GM18505 (cell line): Measurements from ENCODE around the gene NUCB1.
"Not testable (repeated sequence)": the region's sequence is repeated elsewhere in the genome, so short reads cannot be mapped to it uniquely, and the experiment has no call there.

Experiments used
- ATAC-seq: cut with Tn5 transposase; IDR thresholded peaks from one replicate; pipeline ENCODE4 v1.9.1; 2021; ENCODE audit not compliant: unreplicated experiment
- POLR2A ChIP-seq: IDR thresholded peaks from 4 replicates; pipeline ENCODE4 v1.6.1; 2011; ENCODE audit warnings: borderline replicate concordance; ENCODE audit not compliant: insufficient read depth, insufficient read length; ENCODE audit errors: extremely low read depth

NUCB1 gene

DNA sequence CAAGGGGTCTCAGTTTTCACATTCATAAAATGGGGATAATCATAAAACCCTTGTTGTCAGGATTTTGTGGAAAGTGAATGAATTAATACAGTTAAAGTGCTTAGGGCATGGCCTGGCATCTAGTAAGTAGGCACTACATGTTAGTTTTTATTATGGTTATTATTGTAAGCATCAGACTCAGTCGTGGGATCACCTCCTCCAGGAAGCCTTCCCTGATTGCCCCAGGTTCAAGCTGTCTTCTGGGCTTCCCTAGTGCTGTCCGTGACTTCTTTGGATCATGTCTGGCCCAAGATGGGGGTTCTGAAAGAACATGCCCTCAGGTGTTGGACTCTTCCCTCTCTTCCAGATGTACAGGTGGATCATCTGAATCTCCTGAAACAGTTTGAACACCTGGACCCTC, 10.7 kb downstream of the NUCB1 start:
- no peak for ATAC-seq
- no peak for TF ChIP-seq POLR2A

DNA sequence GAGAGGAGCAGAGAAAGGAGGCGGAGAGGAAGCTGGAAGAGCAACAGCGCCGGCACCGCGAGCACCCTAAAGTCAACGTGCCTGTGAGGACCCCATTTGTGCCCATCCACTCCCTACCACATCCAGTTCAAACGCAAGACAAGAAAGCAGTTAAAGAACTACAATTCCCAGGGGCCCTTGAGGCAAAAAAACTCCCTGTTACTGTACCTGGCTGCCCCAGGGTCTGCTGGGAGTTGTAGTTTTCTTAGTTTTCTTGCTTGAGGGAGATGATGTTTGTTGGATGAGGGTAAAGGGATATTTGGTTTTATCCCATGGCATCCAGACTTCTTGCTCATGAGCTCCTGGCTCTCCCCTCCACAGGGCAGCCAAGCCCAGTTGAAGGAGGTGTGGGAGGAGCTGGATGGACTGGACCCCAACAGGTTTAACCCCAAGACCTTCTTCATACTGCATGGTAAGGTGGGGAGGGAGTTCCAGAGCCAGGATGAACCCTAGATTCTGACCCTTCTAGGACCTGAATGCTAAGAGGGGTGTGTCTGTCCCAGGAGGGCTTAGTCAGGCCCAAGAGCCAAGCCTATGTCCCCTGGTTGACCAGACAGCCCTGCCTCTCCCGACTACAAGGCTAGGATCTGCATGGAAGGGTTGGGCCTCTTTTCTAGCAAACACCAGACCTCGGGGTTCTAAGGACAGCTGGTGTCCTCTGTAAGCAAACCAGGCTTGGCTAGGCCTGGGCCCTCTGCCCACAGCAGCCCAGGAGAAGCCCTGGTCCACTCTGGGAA, 13.2 kb downstream of the NUCB1 start:
- no peak for ATAC-seq
- no peak for TF ChIP-seq POLR2A

DNA sequence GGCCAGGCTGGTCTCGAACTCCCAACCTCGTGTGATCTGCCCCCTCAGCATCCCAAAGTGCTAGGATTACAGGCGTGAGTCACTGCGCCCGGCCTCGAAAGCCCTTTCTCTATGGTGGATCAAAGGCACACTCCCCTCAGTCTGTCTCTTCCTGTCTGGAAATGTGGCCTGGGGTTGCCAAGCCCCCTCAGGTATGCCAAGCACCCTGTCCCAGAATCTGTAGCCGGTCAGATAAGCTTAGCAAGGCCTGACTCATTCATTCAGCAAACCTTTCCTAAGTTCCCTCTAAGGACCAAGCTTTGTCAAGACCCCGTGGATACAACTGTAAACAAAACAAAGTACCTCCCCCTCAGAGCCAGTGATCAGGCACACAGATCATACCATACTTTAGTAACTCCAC, 14.1 kb downstream of the NUCB1 start:
- no peak for TF ChIP-seq POLR2A
- ATAC-seq = no peak

DNA sequence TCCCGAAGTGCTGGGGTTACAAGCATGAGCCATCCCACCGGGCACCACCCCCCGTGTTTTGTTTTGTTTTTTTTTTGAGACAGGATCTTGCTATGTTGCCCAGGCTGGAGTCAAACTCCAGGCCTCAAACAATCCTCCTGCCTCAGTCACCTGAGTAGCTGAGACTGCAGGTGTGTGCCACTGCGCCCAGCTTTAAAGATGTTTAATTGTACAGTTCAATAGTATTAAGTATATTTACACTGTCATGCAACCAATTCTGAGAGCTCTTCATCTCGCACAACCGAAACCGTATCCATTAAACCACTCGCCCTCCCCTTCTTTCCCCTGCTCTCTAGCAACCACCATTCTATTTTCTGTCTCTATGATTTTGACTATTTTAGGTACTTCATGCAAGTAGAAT, 15.6 kb downstream of the NUCB1 start:
- no peak for TF ChIP-seq POLR2A
- ATAC-seq = no peak

DNA sequence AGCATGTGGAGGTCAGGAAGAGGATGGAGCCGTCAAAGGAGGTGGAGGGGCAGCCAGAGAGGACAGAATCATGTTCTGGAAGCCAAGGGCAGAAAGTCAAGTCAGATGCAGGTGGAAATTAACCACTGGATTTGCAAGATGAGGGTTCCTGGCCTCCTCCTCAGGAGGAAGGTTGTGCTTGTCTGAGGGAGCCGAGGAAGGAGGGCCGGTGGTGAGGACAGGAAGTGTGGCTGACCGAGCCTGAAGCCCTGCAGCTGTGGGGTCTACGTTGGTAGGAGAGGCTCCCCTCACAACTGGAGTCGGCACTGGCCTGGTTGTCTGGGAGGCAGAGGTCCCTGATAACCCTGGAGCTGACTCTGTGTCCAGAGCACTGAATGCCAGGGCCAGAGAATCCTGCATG, 18.0 kb downstream of the NUCB1 start:
- no peak for ATAC-seq
- no peak for TF ChIP-seq POLR2A

DNA sequence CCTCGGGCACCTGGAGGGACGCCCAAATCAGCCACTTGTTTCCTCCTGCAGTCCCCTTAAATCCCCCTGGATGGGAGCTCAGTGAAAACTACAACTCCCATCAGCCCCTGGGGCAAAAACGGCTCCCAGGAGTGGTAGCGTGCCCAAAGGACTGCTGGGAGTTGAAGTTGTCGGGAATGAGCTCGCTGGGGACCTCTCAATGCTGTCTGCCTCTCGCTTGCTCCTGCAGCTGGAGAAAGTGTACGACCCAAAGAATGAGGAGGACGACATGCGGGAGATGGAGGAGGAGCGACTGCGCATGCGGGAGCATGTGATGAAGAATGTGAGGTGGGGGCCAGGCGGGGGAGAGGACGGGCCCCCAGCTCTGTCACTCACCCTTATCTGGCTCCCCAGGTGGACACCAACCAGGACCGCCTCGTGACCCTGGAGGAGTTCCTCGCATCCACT, 18.7 kb downstream of the NUCB1 start:
- ATAC-seq = no peak
- no peak for TF ChIP-seq POLR2A

DNA sequence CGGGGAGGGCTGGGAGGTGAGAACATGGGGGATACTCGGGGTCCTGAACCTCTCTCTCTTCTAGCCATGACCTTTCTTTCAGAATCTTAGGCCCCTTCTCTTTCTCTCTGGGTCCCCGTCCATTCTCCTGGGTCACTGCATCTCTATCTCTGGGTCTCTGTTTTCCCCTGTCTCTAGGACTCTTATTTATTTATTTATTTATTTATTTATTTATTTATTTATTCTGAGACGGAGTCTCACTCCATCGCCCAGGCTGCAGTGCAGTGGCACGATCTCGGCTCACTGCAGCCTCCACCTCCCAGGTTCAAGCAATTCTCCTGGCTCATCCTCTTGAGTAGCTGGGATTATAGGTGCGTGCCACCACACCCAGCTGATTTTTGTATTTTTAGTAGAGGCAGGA, 19.2 kb downstream of the NUCB1 start:
- not testable (repeated sequence) for ATAC-seq

DNA sequence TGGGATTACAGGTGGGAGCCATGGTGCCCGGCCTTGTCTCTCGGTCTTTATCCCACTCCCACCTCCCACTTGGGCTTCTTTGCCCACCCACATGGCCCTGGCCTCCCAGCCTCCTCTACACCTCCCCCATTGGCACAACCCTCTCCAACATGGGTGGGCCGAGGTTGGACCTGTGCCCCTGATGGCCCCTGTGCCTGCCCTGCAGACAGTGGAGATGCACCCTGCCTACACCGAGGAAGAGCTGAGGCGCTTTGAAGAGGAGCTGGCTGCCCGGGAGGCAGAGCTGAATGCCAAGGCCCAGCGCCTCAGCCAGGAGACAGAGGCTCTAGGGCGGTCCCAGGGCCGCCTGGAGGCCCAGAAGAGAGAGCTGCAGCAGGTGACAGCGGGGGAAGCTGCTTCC, 20.8 kb downstream of the NUCB1 start:
- no peak for ATAC-seq
- no peak for TF ChIP-seq POLR2A

DNA sequence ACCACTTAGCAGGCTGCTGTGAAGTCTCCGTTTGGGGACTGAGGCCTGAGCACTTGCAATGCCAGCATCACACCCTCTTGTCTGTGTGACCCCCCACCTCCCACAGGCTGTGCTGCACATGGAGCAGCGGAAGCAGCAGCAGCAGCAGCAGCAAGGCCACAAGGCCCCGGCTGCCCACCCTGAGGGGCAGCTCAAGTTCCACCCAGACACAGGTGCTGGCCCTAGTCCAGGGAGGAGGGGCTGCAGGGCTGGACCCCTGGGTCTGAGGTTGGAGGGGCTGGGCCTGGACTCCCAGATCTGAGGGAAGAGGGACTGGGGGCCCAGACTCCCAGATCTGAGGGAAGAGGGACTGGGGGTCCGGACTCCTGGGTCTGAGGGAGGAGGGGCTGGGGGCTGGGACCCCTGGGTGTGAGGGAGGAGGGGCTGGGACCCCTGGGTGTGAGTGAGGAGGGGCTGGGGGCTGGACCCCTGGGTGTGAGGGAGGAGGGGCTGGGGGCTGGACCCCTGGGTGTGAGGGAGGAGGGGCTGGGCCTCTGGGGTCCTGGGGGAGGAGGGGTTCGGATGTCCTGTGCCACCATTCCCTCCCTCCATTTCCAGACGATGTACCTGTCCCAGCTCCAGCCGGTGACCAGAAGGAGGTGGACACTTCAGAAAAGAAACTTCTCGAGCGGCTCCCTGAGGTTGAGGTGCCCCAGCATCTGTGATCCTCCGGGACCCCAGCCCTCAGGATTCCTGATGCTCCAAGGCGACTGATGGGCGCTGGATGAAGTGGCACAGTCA, 21.8 kb downstream of the NUCB1 start:
- ATAC-seq = no peak
- TF ChIP-seq POLR2A = no peak

DNA sequence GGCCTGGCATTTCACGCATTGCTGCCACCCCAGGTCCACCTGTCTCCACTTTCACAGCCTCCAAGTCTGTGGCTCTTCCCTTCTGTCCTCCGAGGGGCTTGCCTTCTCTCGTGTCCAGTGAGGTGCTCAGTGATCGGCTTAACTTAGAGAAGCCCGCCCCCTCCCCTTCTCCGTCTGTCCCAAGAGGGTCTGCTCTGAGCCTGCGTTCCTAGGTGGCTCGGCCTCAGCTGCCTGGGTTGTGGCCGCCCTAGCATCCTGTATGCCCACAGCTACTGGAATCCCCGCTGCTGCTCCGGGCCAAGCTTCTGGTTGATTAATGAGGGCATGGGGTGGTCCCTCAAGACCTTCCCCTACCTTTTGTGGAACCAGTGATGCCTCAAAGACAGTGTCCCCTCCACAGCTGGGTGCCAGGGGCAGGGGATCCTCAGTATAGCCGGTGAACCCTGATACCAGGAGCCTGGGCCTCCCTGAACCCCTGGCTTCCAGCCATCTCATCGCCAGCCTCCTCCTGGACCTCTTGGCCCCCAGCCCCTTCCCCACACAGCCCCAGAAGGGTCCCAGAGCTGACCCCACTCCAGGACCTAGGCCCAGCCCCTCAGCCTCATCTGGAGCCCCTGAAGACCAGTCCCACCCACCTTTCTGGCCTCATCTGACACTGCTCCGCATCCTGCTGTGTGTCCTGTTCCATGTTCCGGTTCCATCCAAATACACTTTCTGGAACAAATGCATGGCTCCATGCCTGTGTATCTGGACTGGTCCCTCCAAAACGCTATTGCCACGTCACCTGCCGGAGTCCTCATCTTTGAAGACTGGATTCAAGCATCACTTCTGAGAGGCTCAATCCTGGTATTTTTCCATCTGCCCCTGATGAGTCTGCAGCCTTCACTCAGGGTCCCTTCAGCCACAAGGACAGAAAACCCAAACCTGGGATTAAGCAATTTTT, 22.7 kb downstream of the NUCB1 start:
- TF ChIP-seq POLR2A = no peak
- ATAC-seq = no peak

DNA sequence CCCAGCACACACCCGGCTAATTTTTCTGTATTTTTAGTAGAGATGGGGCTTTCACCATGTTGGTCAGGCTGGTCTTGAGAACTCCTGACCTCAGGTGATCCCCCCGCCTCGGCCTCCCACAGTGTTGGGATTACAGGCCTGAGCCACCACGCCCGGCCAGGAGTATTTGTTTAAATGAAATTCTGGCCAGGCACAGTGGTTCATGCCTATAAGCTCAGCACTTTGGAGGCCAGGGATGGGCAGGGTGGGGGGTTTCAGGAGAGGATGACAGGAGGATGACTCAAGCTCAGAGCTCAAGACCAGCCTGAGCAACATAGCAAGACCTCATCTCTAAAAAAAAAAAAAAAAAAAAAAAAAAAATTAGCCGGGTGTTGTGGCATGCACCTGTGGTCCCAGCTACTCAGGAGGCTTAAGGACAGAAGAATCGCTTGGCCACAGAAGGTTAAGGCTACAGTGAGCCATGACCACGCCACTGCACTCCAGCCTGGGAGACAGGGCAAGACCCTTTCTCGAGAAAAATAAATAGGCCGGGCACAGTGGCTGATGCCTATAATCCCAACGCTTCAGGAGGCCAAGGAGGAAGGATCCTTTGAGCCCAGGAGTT, 25.2 kb downstream of the NUCB1 start:
- no peak for TF ChIP-seq POLR2A
- no peak for ATAC-seq

DNA sequence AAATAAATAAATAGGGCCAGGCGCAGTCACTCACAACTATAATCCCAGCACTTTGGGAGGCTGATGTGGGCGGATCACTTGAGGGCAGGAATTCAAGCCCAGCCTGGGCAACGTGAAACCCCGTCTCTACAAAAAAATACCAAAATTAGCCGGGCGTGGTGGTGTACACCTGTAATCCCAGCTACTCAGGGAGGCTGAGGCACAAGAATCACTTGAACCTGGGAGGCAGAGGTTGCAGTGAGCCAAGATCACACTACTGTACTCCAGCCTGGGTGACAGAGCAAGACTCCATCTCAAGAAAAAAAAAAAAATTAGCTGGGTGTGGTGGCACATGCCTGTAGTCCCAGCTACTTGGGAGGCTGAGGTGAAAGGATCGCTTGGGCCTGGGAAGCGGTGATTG, 25.8 kb downstream of the NUCB1 start:
- ATAC-seq = not testable (repeated sequence)

DNA sequence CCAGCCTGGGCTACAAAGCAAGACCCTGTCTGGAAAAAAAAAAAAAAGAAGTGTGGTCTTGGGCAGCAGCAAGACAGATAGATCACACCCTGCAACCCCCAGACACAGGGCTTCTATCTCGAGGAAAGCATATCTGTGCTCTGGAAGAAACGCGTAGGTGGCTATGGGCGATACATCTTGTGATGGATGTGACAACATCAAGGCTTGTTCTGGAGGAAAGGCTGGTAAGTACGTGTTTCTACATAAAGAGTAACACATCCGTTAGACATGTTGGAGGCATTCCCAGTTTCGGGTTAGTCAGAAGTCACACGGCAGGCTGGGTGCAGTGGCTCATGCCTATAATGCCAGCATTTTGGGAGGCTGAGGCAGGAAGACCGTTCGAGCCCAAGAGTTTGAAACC, 26.8 kb downstream of the NUCB1 start:
- ATAC-seq = no peak

DNA sequence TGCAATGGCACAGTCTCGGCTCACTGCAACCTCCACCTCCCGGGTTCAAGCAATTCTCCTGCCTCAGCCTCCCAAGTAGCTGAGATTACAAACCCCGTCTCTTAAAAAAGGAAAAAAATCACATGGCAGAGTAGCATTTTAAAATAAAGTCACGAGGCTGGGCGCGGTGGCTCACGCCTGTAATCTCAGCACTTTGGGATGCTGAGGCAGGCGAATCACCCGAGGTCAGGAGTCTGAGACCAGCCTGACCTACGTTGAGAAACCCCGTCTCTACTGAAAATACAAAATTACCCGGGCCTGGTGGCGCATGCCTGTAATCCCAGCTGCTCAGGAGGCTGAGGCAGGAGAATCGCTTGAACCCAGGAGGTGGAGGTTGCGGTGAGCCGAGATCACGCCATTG, 27.6 kb downstream of the NUCB1 start:
- not testable (repeated sequence) for ATAC-seq

More for the DNA sequence above, 26.8 kb downstream of the NUCB1 start:
- no peak for TF ChIP-seq POLR2A
